ENCODE results near the gene CHST9. TPM values are rescaled to one million over a fixed set of nuclear protein-coding genes. Genes with fewer than 3 reads are reported as not detected.
A peak's percentile ranks its signal among the peaks of the same experiment; 100 is the strongest.

The CHST9 gene
- polyA plus RNA-seq, 1 donor from 2014 or later = not detected

- H3K36me3 Mint-ChIP-seq = no peaks in the 10 kb centered on the region
- peaks cover 0 to 4% (median 3%) of the 10 kb centered on the region in 3 donors for H3K9me3 Mint-ChIP-seq
- no peak overlapping the region for H3K4me3 Mint-ChIP-seq
- no peak overlapping the region for H3K27ac Mint-ChIP-seq
- no peaks in the 10 kb centered on the region for H3K4me1 Mint-ChIP-seq
- no peaks in the 10 kb centered on the region for H3K27me3 Mint-ChIP-seq
Observed at GRCh38 chr18:26875040-26875654, 310.0 kb downstream of the CHST9 start.

DNA sequence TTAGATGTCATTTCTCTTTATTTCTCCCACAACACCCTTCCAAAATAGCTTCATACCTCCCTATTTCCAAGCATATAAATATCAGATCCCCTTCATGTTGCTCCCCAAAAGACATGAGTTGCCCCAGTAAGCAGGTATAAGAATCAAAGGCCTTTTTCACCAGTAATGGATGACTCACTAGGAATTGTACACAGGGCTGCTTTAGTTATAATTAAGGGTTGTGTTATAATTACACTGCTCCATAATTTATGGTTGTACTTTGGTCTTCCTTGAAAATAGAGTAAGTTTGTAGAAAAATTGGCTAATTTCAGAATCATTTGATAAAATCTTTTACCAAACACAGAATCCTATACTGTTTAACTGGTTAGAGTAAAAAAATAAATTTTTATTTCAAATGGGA lies 310.8 kb downstream of the CHST9 start:
- Mint-ChIP-seq H3K4me1 (peaks cover 0 to 1% (median 0%) of the 10 kb centered on the region in 3 donors), H3K36me3 (no peaks in the 10 kb centered on the region), H3K27me3 (no peaks in the 10 kb centered on the region), H3K9me3 (peaks cover 0 to 4% (median 3%) of the 10 kb centered on the region in 3 donors), H3K27ac (no peak overlapping the region), H3K4me3 (no peak overlapping the region)

DNA sequence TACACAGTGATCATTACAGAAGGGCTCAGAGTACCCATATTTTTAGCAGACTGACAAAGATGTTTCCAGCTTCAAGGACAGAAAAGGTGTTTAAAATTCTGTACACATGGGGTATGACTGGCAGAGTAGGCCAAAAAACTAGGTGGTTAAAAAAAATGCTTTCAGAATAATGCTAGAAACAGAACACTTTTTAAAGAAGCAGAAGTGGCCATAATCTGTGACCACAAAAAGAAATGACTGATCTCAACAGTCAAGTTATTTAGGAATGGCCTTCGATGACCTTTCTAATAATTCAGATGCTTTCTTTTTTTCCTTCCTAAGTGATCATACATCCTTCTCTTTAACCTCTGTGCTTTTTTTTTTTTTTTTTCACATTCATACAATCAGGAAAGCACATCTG lies 315.5 kb downstream of the CHST9 start:
- H3K27ac Mint-ChIP-seq = no peak overlapping the region

GRCh38 chr18:26868968-26869586 lies 316.0 kb downstream of the CHST9 start:
- Mint-ChIP-seq H3K27ac (no peak overlapping the region), H3K4me1 (peaks cover 0 to 3% (median 2%) of the 10 kb centered on the region in 3 donors), H3K27me3 (peaks cover 4% of the 10 kb centered on the region), H3K9me3 (no peaks in the 10 kb centered on the region), H3K4me3 (no peak overlapping the region), H3K36me3 (no peaks in the 10 kb centered on the region)

More for the DNA sequence above, 315.5 kb downstream of the CHST9 start:
- Mint-ChIP-seq H3K36me3 (no peaks in the 10 kb centered on the region), H3K9me3 (no peaks in the 10 kb centered on the region), H3K27me3 (no peaks in the 10 kb centered on the region), H3K4me3 (no peak overlapping the region), H3K4me1 (peaks cover 0 to 3% (median 2%) of the 10 kb centered on the region in 3 donors)

GRCh38 chr18:26867471-26867870 lies 317.6 kb downstream of the CHST9 start:
- Mint-ChIP-seq H3K4me3 (no peak overlapping the region), H3K9me3 (no peaks in the 10 kb centered on the region), H3K4me1 (peaks cover 0 to 3% (median 2%) of the 10 kb centered on the region in 3 donors), H3K27ac (no peak overlapping the region), H3K27me3 (peaks cover 13% of the 10 kb centered on the region), H3K36me3 (no peaks in the 10 kb centered on the region)

GRCh38 chr18:26865557-26865956 lies 319.6 kb downstream of the CHST9 start, which contains the start of gene AQP4:
Gene AQP4, minus strand, starts transcription at chr18:26865707. Its CDS starts 18 bp downstream, at chr18:26865689.
- Mint-ChIP-seq H3K27ac (no peak within 1 kb of the TSS), H3K9me3 (no peaks in the 10 kb centered on the region), H3K36me3 (no peaks in the 10 kb centered on the region), H3K27me3 (peaks cover 13% of the 10 kb centered on the region), H3K4me1 (peaks cover 0 to 3% (median 2%) of the 10 kb centered on the region in 3 donors), H3K4me3 (peak within 1 kb of the TSS in 1 of 4 donors; percentile 51)

DNA sequence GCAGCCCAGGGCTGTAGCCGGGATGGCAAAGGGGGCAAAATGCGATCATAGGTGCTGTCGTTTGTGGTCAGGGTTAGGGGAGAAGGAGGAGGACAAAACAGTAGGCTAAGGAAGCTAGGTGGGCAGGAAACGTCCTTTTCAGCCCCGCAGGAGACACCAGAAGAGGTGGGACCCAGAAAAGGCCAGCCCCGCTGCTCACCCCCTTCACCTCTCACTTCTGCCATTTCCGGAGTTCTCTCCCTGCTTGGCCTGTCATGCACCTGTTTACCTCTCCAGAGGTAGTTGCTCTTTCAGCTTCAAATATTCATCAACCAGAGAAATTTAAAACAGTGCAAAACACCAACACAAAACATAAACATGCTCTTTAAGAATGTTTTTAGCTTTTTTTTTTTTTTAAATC lies 320.4 kb downstream of the CHST9 start:
- Mint-ChIP-seq H3K9me3 (no peaks in the 10 kb centered on the region), H3K36me3 (no peaks in the 10 kb centered on the region), H3K4me1 (peaks cover 0 to 2% (median 1%) of the 10 kb centered on the region in 3 donors), H3K27ac (no peak overlapping the region), H3K27me3 (peaks cover 13% of the 10 kb centered on the region), H3K4me3 (peak overlapping the region in 1 of 4 donors; percentile 51)

- Mint-ChIP-seq H3K9me3 (no peaks in the 10 kb centered on the region), H3K27me3 (peaks cover 13% of the 10 kb centered on the region), H3K27ac (no peak overlapping the region), H3K4me1 (peaks cover 0 to 2% (median 1%) of the 10 kb centered on the region in 3 donors), H3K36me3 (no peaks in the 10 kb centered on the region), H3K4me3 (peak overlapping the region in 1 of 4 donors; percentile 51)
Observed at GRCh38 chr18:26863921-26864497, 321.1 kb downstream of the CHST9 start.

- no peak overlapping the region for H3K27ac Mint-ChIP-seq
- H3K27me3 Mint-ChIP-seq = peaks cover 13% of the 10 kb centered on the region
- H3K4me3 Mint-ChIP-seq = no peak overlapping the region
- no peaks in the 10 kb centered on the region for H3K9me3 Mint-ChIP-seq
- peaks cover 0 to 2% (median 1%) of the 10 kb centered on the region in 3 donors for H3K4me1 Mint-ChIP-seq
- no peaks in the 10 kb centered on the region for H3K36me3 Mint-ChIP-seq
Observed at GRCh38 chr18:26863122-26863879, 321.8 kb downstream of the CHST9 start.

DNA sequence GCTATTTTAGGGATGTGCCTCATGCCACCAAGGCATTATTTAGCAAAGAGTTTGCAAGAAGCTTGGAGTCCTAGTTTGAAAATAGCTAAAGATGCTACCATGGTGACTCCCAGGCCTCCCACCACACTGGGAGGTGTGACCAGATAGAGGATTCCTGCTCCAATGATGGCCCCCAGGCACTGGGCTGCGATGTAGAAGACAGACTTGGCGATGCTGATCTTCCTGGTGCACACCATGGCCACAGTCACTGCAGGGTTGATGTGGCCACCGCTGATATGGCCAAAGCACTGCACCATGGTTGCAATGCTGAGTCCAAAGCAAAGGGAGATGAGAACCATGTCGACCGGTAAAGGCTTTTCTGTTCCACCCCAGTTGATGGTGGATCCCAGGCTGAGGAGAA lies 323.0 kb downstream of the CHST9 start:
- Mint-ChIP-seq H3K9me3 (no peaks in the 10 kb centered on the region), H3K36me3 (no peaks in the 10 kb centered on the region), H3K27me3 (peaks cover 13% of the 10 kb centered on the region), H3K27ac (no peak overlapping the region), H3K4me3 (no peak overlapping the region), H3K4me1 (peaks cover 0 to 2% (median 1%) of the 10 kb centered on the region in 3 donors)

Measured in IgD-negative memory B cell (primary cell).